Activated CD4-positive, alpha-beta T cell treated with anti-CD3 and anti-CD28 coated beads, Interleukin-2, amount 50 U/mL, for 24 hours (primary cell): Measurements from ENCODE around the gene CCDC7.
"Not testable (repeated sequence)": the region's sequence is repeated elsewhere in the genome, so short reads cannot be mapped to it uniquely, and the experiment has no call there.

ENCODE experiments used
- DNase-seq, 2 donors: peaks; one replicate each; pipeline ENCODE4 v3.0.0-alpha.2; 2020; ENCODE audit warnings: low read depth in 1 of 2, low spot score in 1 of 2

CCDC7 gene

DNA sequence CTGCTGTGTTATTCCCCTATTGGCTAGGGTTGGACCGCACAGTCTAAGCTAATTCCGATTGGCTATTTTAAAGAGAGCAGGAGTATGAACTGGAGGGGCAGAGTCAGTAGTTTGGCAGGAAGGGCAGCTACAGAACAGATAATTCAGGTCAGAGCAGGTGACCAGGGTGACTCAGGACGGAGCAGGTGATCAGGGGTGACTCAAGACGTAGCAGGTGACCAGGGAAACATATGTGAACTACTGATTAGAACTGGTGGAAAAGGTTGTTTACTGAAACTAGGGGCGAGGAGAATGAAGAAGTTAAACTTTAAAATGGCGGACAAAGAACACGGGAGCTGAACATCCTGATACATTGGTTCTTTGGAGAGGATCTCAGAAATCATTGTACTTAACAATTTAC, 102.3 kb downstream of the CCDC7 start:
- no peak for DNase-seq

DNA sequence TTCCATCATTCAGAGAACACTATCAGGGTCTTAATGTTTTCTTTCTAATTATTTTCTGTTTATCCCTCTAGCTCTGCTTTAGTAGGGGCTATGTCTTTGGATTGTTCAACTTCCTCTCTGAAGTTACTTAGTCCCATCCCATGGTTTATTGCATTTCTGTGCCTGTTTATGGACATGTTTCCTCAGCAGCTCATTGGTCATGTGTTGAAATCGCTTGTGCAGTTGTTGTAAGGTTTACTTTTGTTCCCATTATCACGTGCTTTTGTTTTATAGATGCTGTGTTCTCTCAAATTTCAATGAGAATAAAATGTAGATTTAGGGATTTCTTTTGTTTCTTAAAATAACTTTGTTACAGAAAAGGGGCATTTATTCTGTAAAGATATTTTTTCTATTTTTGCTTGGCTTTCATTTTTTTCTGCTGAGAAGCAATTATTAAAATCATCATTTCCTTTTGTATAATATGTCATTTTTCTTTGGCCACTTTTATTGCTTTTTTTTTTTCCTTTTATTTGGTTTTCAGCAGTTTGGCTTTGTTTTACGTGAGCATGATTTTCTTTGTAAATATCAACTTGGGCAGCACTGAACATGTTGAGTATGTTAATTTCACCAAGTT, 110.9 kb downstream of the CCDC7 start:
- DNase-seq: no peak

DNA sequence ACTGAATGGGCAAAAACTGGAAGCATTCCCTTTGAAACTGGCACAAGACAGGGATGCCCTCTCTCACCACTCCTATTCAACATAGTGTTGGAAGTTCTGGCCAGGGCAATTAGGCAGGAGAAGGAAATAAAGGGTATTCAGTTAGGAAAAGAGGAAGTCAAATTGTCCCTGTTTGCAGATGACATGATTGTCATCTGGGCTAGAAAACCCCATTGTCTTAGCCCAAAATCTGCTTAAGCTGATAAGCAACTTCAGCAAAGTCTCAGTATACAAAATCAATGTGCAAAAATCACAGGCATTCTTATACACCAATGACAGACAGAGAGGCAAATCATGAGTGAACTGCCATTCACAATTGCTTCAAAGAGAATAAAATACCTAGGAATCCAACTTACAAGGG, 116.8 kb downstream of the CCDC7 start:
- not testable (repeated sequence) for DNase-seq

- DNase-seq: no peak
These were observed 131.5 kb downstream of the CCDC7 start for GRCh38 chr10:32577448-32577847.

GRCh38 chr10:32582946-32583345, 137.0 kb downstream of the CCDC7 start:
- no peak for DNase-seq

GRCh38 chr10:32598022-32598421, 152.1 kb downstream of the CCDC7 start:
- not testable (repeated sequence) for DNase-seq

GRCh38 chr10:32600317-32600716, 154.4 kb downstream of the CCDC7 start:
- DNase-seq: no peak

DNA sequence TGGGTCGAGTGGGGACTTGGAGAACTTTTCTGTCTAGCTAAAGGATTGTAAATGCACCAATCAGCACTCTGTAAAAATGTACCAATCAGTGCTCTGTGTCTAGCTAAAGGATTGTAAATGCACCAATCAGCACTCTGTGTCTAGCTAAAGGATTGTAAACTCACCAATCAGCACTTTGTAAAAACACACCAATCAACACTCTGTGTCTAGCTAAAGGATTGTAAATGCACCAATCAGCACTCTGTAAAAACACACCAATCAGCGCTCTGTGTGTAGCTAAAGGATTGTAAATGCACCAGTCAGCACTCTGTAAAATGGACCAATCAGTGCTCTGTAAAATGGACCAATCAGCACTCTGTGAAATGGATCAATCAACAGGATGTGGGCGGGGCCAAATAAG, 155.6 kb downstream of the CCDC7 start:
- DNase-seq: not testable (repeated sequence)

DNA sequence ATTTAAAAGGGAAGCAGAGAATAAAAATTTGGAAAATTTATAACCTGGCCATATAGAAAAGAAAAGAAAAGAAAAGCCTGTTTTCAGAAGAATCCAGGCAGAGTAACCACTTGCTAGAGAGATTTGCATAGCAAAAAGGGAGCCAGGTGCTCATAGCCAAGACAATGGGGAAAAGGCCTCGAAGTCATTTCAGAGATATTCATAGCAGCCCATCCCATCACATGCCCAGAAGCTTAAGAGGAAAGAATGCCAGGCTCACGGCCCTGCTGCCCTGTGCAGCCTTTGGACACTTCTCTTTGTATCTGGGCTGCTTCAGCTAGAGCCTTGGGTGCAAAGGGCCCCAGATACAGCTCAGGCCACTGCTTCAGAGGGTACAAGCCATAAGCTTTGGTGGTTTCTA, 159.8 kb downstream of the CCDC7 start:
- no peak for DNase-seq

DNA sequence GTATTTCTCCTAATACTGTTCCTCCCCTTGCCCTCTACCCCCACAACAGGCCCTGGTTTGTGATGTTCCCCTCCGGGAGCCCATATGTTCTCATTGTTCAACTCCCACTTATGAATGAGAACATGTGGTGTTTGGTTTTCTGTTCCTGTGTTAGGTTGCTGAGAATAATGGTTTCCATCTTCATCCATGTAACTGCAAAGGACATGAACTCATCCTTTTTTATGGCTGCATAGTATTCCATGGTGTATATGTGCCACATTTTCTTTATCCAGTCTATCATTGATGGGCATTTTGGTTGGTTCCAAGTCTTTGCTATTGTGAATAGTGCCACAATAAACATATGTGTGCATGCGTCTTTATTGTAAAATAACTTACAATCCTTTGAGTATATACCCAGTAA, 164.6 kb downstream of the CCDC7 start:
- DNase-seq: not testable (repeated sequence)

GRCh38 chr10:32616438-32616837, 170.5 kb downstream of the CCDC7 start:
- DNase-seq: no peak

DNA sequence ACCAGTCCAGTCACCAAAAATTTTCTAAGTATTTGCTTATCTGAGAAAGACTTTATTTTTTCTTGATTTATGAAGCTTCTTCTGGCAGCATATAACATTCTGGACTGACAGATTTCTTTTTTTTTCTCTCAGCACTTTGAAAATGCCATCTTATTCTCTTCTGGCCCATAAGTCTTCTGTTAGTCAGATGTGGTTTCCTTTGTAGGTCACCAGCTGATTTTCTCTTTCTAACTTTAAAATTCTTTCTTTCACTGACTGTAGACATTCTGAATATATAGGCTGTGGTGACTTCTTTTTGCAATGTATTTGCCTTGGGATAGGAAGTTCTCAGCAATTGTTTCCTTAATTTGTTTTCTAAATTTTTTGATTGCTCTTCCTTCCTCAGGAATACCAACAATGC, 172.5 kb downstream of the CCDC7 start:
- DNase-seq: no peak

- no peak for DNase-seq
These were observed 176.0 kb downstream of the CCDC7 start for GRCh38 chr10:32621969-32622368.

DNA sequence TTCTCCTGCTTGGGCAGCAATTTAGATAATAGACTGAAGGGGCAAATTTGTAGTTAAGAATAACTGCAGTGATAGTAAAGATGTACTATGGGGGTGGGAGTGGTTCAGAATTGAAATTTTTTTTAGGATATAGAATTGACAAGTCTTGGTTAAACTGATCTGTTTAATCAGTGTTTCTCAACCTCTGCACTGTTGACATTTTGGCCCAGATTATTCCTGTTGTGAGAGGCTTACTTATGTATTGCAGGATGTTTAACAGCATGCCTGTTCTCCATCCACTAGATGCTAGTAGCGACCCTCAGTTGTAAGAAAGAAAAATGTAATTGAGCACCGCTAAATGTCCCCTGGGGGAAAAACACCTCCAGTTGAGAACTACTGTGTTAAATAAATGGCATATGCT, 176.5 kb downstream of the CCDC7 start:
- no peak for DNase-seq

GRCh38 chr10:32627183-32627582, 181.2 kb downstream of the CCDC7 start:
- no peak for DNase-seq

DNA sequence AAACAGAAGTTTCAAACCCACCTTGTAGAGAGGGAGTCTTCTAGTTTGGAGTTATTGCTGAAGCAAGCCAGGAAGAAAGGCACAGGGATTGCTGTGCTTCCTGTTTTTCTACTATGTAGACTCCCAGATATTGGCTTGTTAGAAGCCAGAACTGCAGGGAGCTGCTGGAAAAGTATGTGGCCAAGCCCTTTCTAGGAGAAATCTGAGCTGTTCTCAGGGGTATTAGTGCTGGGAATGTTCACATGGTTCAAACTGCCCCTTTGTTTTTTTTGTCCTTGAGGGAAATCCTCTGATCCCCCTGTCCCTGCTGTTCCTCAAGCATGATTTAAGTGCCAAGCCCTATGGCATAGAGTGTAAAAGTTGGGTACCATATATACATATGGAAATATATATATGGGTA, 184.0 kb downstream of the CCDC7 start:
- no peak for DNase-seq

- no peak for DNase-seq
These were observed 200.6 kb downstream of the CCDC7 start for GRCh38 chr10:32646535-32646934.

DNA sequence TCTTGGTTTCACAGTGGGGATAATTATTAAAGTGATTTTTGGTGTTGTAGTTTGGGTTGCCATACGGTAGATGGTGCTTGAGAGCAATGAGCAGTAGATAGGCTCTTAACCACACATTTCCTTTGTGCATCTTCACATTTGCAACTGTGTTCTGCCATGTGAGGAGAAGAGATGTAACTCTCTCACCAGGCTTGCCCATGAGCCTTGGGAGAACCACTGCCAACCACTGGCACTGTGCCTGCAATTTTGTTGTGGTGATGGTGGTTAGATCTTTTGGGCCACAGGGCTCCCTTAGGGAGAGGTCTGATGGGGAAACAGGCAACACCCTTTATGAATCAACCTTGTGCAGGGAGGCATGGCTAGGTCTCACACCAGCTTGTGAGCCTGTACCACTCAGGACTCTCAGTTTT, 204.3 kb downstream of the CCDC7 start:
- no peak for DNase-seq

DNA sequence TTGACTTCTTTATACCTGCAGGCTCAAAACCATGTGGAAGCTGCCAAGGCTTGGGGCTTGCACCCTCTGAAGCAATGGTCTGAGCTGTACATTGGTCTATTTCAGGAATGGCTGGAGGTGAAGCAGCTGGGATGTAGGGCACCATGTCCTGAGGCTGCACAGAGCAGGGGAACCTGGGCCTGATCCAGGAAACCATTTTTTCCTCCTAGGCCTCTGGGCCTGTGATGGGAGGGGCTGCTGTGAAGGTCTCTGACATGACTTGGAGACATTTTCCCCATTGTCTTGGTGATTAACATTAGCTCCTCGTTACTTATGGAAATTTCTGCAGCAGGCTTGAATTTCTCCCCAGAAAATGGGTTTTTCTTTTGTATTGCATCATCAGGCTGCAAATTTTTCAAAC, 211.5 kb downstream of the CCDC7 start:
- DNase-seq: not testable (repeated sequence)

DNA sequence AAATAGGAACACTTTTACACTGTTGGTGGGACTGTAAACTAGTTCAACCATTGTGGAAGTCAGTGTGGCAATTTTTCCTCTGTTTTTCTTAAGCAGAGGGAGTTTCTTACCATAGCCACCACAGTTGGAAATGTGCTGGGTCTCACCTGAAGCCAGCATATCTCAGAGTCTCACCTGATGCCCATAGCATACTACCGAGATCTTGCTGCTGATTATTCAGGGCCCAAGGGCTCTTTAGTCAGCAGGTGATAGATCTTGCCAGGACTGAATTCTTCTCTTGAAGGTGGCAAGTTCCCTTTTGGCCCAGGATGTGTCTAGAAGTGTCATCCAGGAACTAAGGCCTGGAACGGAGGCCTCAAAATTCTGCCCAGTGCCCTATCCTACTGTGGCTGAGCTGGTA, 215.4 kb downstream of the CCDC7 start:
- no peak for DNase-seq

DNA sequence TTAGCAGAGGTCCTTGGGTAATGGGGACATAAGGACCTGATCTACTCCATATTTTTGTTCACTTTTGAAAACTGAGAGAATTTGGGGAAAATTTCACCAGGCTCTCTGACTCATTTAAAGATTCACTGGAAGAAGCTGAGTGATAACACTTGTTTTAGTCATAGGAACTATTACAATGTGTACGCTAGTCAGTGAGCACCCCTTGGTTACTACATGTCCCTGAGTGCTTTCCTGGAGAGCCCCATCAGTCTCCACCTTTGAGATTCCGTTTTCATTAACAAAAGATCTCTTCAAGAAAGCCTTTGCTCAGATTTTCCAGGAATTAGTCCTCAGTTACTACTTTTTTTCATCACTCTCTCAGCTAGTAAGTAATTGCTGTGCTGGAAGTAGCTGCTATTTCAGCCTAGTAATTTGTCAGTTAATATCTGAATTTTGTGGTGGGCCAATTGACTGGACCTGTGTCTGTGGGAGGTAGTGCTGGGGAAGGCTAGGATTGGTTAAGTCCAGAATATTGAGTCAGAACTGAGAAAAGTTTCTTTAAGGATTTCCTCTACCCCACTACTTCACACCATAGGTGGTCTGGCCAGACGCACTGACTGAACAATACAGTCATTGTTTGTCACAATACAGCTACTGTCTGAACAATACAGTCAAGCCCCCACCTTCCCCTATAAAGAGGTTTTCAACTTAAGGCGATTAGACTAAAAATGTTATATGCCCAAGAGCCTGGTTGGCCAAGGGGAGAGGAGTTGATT, 235.0 kb downstream of the CCDC7 start:
- no peak for DNase-seq

DNA sequence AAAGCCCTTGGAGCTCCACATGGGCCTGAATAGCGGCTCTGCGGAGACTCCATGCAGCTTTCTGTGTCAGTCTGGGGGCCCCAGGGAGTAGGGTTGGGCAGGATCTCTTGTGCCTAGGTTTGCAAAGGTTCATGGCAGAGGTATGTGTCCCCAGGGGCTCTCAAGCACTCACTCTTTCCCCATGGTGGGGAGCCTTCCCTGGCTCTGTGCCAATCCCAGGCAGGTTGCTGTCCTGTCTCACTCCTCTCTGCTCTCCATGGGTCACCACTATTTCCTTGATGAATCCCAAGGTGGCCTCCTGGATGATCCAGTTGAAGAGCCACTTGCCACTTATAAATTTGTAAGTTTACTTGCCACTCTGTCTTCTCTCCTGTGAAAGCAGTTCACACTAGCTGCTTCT, 238.4 kb downstream of the CCDC7 start:
- no peak for DNase-seq

- no peak for DNase-seq
These were observed 241.2 kb downstream of the CCDC7 start for GRCh38 chr10:32687116-32687515.
